ENCODE results near the gene NCBP3. TPM values are rescaled to one million over a fixed set of nuclear protein-coding genes. Genes with fewer than 3 reads are reported as not detected.
"Not testable (repeated sequence)": the region's sequence is repeated elsewhere in the genome, so short reads cannot be mapped to it uniquely, and the experiment has no call there.

The NCBP3 gene
- total RNA-seq, 1 experiment from 2014 or later, result 28.1 TPM

DNA sequence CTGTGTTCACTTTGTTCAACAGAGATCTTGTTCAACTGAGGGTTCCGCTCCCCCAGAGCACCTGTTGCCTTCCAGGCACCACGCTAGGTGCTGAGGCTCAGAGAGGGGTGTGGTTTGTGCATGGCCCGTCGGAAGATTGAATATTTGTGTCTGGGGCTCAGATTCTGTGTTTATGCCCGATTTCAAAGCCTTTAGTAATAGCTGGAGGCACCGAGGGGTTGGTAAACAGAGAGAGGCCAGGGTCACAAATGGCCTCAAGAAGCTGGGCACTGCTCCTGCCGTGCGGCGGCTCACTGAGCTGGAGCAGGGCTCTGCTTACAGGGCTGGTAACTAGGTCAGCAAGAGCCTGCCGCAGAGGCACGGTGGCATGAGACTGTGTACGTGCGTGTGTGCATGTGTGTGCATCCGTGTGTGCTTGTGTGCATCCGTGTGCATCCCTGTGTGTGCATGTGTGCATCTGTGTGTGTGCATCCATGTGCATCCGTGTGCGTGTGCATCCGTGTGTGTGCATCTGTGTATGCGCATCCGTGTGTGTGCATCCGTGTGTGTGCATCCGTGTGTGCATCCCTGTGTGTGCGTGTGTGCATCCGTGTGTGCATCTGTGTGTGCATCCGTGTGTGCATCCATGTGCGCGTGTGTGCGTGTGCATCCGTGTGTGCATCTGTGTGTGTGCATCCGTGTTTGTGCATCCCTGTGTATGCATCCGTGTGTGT is 50.5 kb downstream of the NCBP3 start:
- Histone ChIP-seq H3K27ac (ENCODE audit: low read length) (peak overlapping the region; percentile 66), H3K4me1 (ENCODE audit: control insufficient read depth, insufficient read depth, low read length) (peaks cover 5% of the 10 kb centered on the region), H3K36me3 (ENCODE audit: control insufficient read depth, insufficient read depth, low read length) (no peaks in the 10 kb centered on the region), H3K4me3 (ENCODE audit: low read depth in 2 of 2, low read length in 2 of 2) (no peak overlapping the region), H3K9me3 (ENCODE audit: control insufficient read depth, insufficient read depth, low read depth, low read length) (no peaks in the 10 kb centered on the region), H3K27me3 (ENCODE audit: control insufficient read depth, insufficient read depth, low read length) (no peaks in the 10 kb centered on the region)
- no TSS peak for BruUV-seq (replicated peaks)
- ATAC-seq (peak; percentile 78), DNase-seq (ENCODE audit: low read depth, low spot score) (no peak)
- in situ Hi-C loops (cut with HindIII; ENCODE audit: low pct_unique_long_range_greater_than_20kb, low sequenced_read_pairs), result no loop called here
- TF ChIP-seq, protein P1, sequence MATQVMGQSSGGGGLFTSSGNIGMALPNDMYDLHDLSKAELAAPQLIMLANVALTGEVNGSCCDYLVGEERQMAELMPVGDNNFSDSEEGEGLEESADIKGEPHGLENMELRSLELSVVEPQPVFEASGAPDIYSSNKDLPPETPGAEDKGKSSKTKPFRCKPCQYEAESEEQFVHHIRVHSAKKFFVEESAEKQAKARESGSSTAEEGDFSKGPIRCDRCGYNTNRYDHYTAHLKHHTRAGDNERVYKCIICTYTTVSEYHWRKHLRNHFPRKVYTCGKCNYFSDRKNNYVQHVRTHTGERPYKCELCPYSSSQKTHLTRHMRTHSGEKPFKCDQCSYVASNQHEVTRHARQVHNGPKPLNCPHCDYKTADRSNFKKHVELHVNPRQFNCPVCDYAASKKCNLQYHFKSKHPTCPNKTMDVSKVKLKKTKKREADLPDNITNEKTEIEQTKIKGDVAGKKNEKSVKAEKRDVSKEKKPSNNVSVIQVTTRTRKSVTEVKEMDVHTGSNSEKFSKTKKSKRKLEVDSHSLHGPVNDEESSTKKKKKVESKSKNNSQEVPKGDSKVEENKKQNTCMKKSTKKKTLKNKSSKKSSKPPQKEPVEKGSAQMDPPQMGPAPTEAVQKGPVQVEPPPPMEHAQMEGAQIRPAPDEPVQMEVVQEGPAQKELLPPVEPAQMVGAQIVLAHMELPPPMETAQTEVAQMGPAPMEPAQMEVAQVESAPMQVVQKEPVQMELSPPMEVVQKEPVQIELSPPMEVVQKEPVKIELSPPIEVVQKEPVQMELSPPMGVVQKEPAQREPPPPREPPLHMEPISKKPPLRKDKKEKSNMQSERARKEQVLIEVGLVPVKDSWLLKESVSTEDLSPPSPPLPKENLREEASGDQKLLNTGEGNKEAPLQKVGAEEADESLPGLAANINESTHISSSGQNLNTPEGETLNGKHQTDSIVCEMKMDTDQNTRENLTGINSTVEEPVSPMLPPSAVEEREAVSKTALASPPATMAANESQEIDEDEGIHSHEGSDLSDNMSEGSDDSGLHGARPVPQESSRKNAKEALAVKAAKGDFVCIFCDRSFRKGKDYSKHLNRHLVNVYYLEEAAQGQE (IDR thresholded peaks at IDR 0.05; ENCODE audit: insufficient read depth in 1 of 2, low read depth in 2 of 2, low read length in 1 of 2), result peak in 1 of 2 experiments; percentile 41; a peak in 1 of 4 replicates
- TF ChIP-seq, protein P2, sequence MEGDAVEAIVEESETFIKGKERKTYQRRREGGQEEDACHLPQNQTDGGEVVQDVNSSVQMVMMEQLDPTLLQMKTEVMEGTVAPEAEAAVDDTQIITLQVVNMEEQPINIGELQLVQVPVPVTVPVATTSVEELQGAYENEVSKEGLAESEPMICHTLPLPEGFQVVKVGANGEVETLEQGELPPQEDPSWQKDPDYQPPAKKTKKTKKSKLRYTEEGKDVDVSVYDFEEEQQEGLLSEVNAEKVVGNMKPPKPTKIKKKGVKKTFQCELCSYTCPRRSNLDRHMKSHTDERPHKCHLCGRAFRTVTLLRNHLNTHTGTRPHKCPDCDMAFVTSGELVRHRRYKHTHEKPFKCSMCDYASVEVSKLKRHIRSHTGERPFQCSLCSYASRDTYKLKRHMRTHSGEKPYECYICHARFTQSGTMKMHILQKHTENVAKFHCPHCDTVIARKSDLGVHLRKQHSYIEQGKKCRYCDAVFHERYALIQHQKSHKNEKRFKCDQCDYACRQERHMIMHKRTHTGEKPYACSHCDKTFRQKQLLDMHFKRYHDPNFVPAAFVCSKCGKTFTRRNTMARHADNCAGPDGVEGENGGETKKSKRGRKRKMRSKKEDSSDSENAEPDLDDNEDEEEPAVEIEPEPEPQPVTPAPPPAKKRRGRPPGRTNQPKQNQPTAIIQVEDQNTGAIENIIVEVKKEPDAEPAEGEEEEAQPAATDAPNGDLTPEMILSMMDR (IDR thresholded peaks at IDR 0.05), result no peak
- peak; percentile 53; the same call in 1 of the 2 replicates for TF ChIP-seq TCF7L2 (IDR thresholded peaks at IDR 0.05; ENCODE audit: low read depth, low read length)
- TF ChIP-seq SIN3A (IDR thresholded peaks at IDR 0.05; ENCODE audit: borderline replicate concordance, insufficient read depth, low read depth, low read length), result no peak
- ChIA-PET CTCF (interaction anchor here (1.0 kb wide), 1 partner anchor 51 kb away, joined by 3 read pairs; the partner anchor contains the start of gene NCBP3), POLR2A (no interaction called here)
- intact Hi-C loops (cut with micrococcal nuclease; ENCODE audit: unreplicated experiment), result no loop called here

DNA sequence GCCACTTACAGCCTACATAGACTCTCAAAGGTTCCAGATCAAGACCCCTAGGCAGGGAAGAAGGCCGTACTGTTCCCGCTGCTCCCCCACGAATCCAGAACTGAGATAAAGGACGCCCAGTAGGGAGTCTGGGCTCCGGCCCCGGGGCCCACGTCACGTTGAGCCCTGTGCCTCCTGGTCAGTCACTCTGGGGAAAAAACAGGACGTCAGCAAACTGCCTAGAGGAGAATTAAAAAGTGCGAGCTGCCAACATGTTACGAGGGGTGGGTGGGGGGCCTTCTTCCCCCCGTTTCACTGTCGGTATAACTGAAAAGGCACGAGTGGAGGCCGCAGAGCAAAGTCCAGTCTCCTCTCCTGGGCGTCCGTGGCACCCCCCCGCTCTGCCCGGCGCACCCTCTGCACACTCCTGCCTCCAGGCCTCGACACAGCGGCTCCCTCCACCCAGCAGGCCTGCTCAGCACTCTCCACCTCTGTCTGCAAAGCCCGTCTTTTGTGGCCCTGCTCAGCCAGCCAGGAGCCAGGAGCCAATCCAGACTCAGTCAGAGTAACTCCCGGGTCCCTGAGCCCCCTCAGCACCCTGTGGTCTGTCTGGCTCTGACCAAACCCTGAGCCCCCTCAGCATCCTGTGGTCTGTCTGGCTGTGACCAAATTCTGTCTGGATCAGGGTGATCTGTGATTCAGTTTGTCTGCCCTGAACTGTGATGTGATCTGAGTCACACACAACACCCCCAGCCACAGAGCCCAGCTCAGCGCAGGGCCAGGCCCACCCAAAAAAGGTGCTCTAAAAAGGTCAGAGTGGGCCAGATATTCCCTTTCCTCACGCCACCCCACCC is 51.3 kb downstream of the NCBP3 start:
- peak overlapping the region; percentile 66 for H3K27ac ChIP-seq (ENCODE audit: low read length)
- peak; percentile 84 for ATAC-seq
- TF ChIP-seq TCF7L2 (IDR thresholded peaks at IDR 0.05; ENCODE audit: low read depth, low read length) (no peak), SIN3A (IDR thresholded peaks at IDR 0.05; ENCODE audit: borderline replicate concordance, insufficient read depth, low read depth, low read length) (no peak), POLR2AphosphoS5 (IDR thresholded peaks at IDR 0.05; ENCODE audit: low read depth, low read length) (no peak)
- TF ChIP-seq, protein P2 (IDR thresholded peaks at IDR 0.05), result no peak
- TF ChIP-seq, protein P1 (IDR thresholded peaks at IDR 0.05; ENCODE audit: insufficient read depth in 1 of 2, low read depth in 2 of 2, low read length in 1 of 2), result no peak
- BruUV-seq (replicated peaks), result no TSS peak
- no peaks in the 10 kb centered on the region for H3K27me3 ChIP-seq (ENCODE audit: control insufficient read depth, insufficient read depth, low read length)
- ChIA-PET POLR2A (interaction anchor here (0.6 kb wide), 1 partner anchor 1132 kb away, joined by 3 read pairs; no protein-coding TSS in a partner anchor), CTCF (interaction anchor here (1.0 kb wide), 1 partner anchor 52 kb away, joined by 3 read pairs; the partner anchor contains the start of gene NCBP3)
- in situ Hi-C loops (cut with HindIII; ENCODE audit: low pct_unique_long_range_greater_than_20kb, low sequenced_read_pairs), result no loop called here
- no peaks in the 10 kb centered on the region for H3K9me3 ChIP-seq (ENCODE audit: control insufficient read depth, insufficient read depth, low read depth, low read length)
- peaks cover 5% of the 10 kb centered on the region for H3K4me1 ChIP-seq (ENCODE audit: control insufficient read depth, insufficient read depth, low read length)
- DNase-seq (ENCODE audit: low read depth, low spot score), result no peak
- no peaks in the 10 kb centered on the region for H3K36me3 ChIP-seq (ENCODE audit: control insufficient read depth, insufficient read depth, low read length)
- intact Hi-C loops (cut with micrococcal nuclease; ENCODE audit: unreplicated experiment), result no loop called here
- H3K4me3 ChIP-seq (ENCODE audit: low read depth in 2 of 2, low read length in 2 of 2), result no peak overlapping the region

DNA sequence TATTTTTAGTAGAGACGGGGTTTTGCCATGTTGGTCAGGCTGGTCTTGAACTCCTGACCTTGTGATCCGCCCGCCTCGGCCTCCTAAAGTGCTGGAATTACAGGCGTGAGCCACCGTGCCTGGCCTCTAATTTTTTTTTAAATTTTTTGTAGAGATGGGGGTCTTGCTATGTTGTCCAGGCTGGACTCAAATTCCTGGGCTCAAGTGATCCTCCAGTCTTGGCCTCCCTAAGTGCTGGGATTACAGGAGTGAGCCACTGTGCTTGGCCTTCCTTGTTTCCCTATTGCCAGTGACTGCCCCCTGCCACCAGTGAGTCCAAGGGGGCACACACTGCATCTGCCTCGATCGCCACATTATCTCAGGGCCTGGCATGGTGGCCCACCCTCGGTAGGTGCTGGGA is 51.9 kb downstream of the NCBP3 start:
- CTCF ChIA-PET, result not testable (repeated sequence)

More for the DNA sequence above, 51.9 kb downstream of the NCBP3 start:
- BruUV-seq (replicated peaks); ATAC-seq; H3K27me3 ChIP-seq (ENCODE audit: control insufficient read depth, insufficient read depth, low read length); H3K4me1 ChIP-seq (ENCODE audit: control insufficient read depth, insufficient read depth, low read length); intact Hi-C loops (cut with micrococcal nuclease; ENCODE audit: unreplicated experiment); H3K27ac ChIP-seq (ENCODE audit: low read length); H3K4me3 ChIP-seq (ENCODE audit: low read depth in 2 of 2, low read length in 2 of 2); H3K9me3 ChIP-seq (ENCODE audit: control insufficient read depth, insufficient read depth, low read depth, low read length); in situ Hi-C loops (cut with HindIII; ENCODE audit: low pct_unique_long_range_greater_than_20kb, low sequenced_read_pairs); DNase-seq (ENCODE audit: low read depth, low spot score); H3K36me3 ChIP-seq (ENCODE audit: control insufficient read depth, insufficient read depth, low read length): not testable (repeated sequence)
- POLR2A ChIA-PET, result interaction anchor here (0.6 kb wide), 1 partner anchor 1133 kb away, joined by 3 read pairs; no protein-coding TSS in a partner anchor

All from Panc1 (cell line).